HG03469 (cell line): ENCODE measurements around the gene SPATS2.

ENCODE experiments used
- ATAC-seq: cut with Tn5 transposase; IDR thresholded peaks from one replicate; pipeline ENCODE4 v1.9.1; 2021; ENCODE audit warnings: mild to moderate bottlenecking, moderate library complexity, moderate number of reproducible peaks; ENCODE audit not compliant: unreplicated experiment

Gene SPATS2

DNA sequence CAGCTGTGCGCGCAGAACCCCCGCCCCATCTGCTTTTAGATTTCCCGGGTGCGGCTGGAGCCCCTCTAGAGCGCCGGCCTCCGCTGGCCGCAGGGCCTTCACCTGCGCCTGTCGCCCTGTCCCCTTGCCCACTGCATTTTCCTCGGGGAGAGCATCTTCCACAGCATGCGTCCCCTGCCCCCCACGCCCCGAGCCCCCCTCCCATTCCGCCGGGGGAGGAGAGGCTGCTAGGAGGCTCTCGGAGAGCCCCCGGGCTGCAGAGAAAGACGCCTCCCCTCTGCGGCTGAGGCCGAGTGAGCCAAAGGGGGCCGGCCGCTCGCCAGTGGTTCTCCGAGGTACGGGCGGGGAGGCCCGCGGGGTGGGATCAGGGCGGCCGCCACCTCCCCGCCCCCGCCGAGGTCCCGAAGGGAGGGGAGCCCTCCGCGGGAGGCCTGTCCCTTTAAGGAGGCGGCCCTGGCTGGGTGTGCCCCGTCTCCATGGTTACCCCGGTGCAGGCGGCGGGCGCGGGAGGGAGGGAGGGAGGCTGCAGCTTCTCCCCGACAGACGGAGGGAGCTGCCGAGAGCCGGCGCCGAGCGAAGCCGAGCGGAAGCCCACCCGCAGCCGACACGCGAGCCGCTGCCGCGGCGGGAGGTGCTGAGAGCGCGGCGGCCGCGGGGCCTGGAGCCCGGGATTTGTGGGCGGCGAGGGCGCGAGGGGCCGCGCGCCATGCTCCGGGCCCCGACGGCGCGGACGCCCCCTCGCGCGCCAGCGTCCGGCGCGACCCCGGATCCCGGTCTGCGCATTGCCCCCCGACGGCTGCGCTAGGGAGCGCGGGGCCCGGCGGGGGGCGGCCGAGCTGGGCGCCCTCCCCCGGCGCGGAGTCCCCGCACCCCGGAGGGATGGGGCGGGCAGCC, 171.5 kb downstream of the SPATS2 start, which contains the start of gene KCNH3:
TSS of gene KCNH3 (plus strand) at position 521 of the 894 bp plus-strand sequence. CDS start 387 bp downstream, outside the sequence.
- no peak for ATAC-seq

DNA sequence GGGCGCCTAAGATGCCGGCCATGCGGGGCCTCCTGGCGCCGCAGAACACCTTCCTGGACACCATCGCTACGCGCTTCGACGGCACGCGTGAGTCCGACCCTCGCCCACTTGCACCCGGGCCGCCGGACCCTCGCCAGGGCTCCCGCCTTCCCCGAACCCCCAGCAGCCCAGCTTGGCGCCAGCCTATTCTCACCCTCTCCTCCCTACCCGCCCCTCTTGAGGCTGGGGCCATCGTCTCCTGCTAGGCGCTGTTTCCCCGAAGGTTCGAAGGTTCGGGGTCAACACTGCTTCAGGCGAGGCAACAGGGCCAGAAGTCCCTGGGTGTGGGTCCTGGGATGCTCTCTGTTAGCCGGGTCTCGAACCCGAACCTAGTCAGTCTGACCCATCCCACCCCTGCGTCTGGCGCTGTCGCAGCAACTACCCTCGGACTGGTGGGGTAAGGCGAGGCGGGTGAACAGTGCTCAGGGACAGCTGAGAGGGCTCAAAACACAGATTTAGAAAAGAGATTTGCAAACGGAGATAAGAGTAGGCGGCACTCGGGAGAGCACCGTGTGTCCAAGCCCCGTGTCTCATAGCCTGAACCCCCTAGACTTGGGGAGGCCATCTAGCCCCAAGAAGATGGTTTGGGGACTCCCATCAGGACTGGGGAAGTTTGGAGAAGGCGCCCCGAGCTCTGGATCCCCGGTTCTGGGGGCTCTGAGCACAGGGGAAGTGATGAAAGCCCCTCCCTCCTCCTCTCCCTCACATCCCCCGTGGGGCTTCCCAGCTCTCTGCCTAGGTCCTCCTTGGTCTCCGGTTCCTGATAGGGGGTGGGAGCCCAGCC, 172.4 kb downstream of the SPATS2 start:
- ATAC-seq, result no peak

DNA sequence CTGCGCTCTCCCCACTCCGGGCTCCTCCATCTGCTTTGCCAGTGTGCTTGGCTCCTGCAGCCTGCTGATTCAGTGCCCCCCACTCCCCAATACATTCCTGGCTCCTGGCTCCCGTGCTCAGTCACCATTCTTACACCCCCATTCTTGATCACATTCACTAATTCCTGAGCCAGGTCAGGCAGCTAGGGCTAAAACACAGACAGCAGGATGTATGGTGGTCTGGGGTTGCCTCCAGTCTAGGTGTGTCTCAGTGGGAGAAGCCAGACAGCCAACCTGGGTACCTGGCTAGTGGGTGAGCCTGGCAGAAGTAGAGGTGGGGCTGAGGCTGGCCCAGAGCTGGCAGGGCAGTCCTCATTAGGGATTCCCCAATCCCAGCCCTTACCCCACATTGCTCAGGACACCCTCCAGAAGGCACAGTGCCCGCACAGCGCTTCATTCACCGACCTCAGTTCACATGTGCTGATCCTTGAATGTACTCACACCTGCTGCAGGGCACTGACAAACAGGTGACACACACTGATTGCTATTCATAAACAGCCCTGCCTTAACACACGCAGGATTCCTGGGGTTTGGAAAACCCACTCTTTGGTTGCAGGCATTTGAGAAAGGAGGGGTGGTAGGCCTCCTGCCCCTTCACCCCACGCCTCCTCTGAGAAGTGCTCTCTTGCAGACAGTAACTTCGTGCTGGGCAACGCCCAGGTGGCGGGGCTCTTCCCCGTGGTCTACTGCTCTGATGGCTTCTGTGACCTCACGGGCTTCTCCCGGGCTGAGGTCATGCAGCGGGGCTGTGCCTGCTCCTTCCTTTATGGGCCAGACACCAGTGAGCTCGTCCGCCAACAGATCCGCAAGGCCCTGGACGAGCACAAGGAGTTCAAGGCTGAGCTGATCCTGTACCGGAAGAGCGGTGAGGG, 173.2 kb downstream of the SPATS2 start:
- ATAC-seq, result no peak

DNA sequence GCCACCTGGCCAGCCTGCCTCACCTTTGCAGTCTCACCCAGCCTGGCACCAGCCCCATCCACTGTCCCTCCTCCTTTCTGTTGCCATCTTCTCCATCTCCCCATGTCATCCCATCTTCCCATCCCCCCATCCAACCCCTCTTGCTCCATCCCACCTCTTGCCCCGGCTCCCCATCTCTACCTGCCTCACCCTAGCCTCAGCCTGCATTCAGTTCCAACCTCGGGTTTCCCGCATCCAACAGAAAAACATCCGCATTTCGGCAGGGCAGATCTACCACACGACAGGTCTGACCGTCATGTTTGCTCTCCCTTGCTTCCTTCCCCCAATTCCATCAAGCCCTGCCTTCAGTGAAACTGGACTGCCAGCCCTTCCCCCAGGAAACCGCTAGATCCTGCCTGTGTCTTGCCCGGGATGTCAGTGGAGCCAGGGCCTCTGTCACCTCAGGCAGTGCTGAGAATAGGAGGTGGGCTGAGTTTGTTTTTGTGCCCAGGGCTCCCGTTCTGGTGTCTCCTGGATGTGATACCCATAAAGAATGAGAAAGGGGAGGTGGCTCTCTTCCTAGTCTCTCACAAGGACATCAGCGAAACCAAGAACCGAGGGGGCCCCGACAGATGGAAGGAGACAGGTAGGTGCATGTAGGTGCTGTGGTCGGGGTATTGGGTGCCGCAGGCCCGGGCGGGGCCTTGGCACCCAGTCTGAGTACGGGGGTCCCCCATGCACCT, 174.0 kb downstream of the SPATS2 start:
- no peak for ATAC-seq

DNA sequence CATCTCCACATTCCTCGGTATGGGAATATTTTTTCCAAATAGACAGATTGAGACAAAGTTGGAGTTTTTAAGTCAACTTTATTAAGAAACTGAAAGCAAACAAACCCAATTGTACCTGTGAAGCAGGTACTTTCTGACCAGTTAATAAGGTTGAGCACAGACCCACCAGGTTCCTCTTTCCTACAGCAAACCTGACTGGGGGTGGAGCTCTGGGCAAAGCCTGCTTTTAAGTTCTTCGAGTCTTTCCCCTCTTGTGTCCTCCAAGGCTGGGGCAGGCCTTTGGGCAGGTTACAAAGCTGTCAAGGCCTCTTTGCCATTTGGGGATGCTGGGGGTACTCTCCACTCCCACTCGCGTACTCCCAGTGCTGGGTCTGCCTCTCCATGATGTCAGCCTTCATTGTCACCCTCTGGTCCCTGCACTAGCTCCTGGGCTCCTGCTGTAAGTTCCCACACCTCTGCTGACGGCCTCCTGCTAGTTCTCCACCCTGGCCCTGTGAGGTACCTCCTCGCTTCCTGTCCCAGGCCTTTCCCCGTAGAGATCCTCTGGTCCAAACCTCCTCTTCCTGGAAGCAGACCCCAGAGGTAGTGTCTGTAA, 174.7 kb downstream of the SPATS2 start:
- no peak for ATAC-seq

DNA sequence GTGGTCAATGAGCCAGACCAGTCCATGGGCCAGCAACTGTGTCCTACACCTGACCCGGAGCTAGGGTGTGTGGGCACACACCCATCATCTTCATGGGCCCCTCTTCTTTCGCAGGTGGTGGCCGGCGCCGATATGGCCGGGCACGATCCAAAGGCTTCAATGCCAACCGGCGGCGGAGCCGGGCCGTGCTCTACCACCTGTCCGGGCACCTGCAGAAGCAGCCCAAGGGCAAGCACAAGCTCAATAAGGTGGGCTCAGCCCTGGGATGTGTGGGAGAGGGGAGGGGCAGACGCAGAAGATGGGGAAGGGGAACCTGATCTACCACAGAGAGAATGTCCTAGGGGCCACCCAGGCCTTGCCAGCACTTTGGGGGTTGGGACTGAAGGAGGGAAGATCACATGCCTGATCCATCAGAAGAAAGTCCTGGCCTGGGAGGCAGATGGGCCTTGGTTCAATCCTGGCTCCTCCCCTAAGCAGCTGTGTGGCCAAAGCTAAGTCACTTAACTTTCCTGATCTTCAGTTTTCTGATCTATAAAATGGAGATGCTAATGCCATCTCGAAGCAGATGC, 175.4 kb downstream of the SPATS2 start:
- no peak for ATAC-seq

DNA sequence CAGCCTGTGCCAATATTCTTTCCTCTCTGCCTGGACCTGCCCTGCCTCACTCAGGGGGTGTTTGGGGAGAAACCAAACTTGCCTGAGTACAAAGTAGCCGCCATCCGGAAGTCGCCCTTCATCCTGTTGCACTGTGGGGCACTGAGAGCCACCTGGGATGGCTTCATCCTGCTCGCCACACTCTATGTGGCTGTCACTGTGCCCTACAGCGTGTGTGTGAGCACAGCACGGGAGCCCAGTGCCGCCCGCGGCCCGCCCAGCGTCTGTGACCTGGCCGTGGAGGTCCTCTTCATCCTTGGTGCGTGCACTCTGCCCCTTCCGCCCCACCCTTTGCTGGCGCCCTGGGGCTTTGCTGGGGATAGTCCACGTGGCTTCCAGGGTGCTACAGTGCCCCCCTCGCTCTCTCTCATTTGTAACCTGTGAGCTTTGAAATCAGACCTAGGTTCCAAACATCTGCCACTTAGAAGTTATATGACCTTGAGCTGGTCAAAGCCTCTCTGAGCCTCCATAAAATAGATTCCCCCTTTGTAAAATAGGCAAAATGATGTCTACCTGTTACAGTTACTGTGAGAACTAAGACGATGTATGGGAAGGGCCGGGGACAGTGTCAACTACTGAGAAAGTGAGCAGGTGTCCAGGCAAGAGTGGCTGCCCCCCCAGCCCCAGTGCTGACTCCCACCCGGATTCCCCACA, 176.1 kb downstream of the SPATS2 start:
- ATAC-seq, result no peak

DNA sequence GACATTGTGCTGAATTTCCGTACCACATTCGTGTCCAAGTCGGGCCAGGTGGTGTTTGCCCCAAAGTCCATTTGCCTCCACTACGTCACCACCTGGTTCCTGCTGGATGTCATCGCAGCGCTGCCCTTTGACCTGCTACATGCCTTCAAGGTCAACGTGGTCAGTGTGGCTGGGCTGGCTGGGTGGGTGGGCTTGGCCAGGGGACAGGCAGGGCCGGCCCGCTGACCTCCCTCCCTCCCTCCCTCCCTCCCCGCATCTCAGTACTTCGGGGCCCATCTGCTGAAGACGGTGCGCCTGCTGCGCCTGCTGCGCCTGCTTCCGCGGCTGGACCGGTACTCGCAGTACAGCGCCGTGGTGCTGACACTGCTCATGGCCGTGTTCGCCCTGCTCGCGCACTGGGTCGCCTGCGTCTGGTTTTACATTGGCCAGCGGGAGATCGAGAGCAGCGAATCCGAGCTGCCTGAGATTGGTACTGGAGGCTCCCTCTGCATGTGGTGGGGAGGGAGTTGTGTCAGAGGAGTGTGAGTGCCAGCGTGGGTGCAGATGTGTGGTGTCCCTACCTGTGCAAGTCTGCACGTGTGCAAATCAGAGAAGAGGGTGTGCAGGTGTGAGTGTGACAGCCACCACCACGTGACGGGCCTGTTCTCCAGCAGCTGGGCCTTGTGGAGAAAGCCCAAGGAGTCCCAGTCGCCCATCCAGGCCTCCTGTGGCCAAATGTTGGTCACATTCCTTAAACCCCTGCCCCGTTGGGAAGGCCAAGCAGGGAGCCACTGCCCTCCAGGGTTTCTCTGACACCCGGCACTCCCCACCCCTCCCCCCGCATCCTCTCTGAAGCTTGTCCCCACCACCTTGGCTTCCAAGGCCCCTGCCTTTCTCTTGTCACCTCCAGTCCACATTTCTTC, 176.9 kb downstream of the SPATS2 start:
- ATAC-seq, result no peak

DNA sequence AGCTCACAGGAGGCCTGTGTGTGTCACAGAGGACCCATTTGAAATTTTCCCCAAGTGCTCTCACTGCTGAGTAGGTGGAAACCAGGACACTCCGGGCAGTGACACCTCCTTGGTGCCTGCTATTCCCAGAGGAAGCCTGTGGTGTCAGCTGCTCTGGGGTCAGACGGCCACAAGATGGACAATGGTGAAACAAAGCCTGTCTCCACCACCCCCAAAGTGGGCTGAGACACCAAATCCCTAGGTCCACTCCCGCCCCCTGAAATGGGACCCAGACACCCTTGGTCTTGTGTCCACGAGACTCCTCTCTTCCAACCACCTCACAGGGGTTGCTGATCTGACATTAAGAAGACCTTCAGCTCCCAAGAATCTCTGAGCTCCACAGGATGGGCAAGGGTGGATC, 178.6 kb downstream of the SPATS2 start:
- no peak for ATAC-seq

DNA sequence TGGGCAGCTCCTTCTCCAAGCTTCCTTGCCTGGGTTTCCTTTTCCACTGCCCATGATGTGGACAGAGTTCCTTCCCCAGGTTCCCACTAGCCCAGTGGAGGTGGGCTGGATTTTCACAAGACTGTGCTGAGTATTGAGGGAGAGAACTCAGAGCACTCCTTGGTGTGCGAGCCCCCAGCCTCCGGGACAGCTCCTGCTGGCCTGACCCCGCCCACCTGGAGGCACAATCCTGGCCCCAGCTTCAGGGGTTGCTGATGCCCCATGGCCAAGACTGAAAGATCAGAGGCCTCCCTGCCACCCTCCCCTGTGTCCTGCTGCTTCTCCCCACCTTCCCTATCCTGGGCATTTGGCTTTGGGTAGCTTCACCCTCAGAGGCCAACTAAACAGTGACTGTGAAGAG, 179.2 kb downstream of the SPATS2 start:
- ATAC-seq, result no peak

DNA sequence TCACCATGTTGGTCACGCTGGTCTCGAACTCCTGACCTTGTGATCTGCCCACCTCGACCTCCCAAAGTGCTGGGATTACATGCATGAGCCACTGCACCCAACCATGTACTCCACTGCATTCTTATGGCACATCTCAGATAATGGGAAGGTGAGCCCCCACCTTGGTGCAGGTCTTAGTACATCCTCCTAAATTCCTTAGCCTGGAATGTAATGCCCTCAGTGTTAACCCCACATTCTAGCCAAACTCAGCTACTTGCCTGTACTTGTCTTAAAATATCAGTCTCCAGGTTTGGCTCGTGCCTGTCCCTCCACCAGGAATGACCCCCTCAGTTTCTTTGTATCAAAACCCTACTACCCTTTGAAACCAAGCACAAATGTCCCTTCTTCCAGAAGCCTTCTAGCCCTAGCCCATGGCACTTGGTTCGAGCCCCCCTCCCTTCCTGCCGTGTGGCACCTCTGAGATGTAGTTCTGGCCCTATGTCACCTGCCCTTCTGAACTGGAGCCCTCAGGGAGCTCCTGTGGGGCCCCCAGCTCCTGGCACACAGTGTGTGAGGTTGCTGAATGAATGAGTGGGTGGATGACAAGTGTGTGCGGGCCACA, 179.9 kb downstream of the SPATS2 start:
- ATAC-seq, result no peak

DNA sequence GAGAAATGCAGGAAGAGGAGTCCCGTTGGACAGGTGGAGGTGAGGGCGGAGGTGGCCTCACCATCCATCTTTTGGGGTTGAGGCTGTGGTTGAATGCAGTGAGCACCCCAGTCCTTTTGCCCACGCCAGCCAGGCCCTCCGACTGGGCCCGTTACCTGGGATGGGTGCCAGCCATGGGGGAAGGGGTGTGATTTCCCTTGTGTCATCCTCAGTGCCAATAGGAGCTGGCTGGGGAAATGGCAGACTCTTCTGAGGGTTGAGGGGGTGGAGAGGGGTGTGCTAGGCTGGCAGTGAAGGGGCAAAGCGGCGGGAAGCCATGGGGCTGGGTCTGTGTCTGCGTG, 181.2 kb downstream of the SPATS2 start:
- ATAC-seq, result no peak

DNA sequence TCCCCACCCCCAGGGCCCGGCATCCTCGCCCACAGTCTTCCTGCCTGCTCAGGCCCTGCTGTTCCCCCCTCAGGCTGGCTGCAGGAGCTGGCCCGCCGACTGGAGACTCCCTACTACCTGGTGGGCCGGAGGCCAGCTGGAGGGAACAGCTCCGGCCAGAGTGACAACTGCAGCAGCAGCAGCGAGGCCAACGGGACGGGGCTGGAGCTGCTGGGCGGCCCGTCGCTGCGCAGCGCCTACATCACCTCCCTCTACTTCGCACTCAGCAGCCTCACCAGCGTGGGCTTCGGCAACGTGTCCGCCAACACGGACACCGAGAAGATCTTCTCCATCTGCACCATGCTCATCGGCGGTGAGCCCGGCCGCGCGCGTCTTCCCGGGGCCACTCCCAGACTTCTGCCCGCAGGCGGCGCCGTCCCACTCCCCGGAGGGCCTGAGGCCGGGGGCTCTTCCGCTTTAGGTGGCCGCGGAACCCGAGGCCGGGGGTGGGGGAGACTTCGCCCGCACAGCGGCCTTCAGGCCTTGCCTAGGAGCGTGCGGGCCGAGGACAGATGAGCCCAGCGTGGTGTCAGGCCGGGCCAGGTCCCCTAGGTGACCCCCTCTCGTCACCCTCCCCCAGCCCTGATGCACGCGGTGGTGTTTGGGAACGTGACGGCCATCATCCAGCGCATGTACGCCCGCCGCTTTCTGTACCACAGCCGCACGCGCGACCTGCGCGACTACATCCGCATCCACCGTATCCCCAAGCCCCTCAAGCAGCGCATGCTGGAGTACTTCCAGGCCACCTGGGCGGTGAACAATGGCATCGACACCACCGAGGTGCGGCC, 181.8 kb downstream of the SPATS2 start:
- ATAC-seq, result no peak

DNA sequence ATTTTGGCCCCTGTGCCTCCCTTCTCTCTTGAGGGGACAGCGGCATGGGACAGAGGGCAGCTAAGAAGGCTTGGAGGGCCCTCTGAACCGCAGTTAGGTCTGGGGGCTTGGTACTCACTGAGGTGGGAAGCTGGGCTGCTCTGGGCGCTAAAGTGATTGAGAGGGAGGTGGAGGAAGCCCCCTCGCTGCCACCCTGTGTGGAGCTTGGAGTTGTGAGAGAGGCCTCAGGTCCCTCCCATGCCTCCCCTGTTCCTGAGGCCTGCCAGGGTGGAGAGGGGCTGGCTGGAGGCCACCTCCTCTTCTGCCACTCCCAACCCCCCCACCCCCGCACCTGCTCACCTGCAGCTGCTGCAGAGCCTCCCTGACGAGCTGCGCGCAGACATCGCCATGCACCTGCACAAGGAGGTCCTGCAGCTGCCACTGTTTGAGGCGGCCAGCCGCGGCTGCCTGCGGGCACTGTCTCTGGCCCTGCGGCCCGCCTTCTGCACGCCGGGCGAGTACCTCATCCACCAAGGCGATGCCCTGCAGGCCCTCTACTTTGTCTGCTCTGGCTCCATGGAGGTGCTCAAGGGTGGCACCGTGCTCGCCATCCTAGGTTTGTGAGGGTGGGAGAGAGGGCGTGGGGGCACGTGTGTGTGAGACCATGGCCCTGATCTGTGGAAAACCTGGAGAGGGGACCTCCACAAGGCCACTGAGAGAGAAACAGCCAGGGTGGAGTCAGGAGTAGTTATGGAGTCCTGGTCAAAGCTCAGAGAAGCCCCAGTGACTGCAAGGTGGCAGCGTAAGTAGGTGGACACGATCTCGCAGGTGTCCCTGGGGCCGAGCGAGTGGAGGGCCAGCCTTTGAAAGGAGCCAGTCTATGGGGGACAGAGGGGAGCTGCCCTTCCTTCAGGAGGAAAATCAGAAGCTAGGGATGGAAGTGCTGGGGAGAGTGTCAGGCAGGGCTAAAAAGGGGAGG, 182.8 kb downstream of the SPATS2 start:
- ATAC-seq, result no peak

DNA sequence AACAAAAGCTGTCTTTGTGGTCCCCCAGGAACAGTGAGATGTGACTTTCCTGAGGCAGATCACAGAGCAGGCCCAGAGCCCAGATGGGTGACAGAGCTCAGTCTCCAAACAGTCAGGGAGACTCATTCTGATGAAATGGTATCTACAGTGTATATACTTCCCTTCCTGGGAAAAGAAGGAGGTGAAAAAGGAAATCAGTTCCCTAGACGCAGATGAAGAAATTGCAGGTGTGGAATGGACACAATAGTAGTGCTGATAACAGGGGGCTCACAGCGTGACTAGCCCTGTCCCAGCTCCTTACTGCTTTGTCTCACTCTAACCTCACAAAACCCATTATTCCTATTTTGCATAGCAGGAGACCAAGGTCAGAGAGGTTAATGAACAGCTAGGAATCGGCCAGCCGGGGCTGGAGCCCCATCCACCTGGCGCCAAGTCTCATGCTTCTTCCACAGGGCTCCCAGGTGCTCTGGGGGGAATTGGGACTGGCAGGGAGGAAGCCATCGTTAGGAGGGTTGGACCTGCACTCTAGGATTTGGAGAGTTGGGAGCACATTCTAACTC, 183.5 kb downstream of the SPATS2 start:
- ATAC-seq, result no peak
